Left ventricle myocardium superior (tissue), 1 donor: ENCODE data around the gene NFIX. TPM values are rescaled to one million over a fixed set of nuclear protein-coding genes. Genes with fewer than 3 reads are reported as not detected.
A peak's percentile ranks its signal among the peaks of the same experiment; 100 is the strongest.

Experiments
- ATAC-seq: fragments of 200-7000 bp; cut with Tn5 transposase; one replicate; pipeline ENCODE4 v1.9.1; 2020; ENCODE audit warnings: mild to moderate bottlenecking, moderate library complexity
- DNase-seq: peaks from one replicate; pipeline ENCODE4 v3.0.0-alpha.2; 2020
- intact Hi-C: fragments of 100-400 bp; cut with micrococcal nuclease; formaldehyde crosslinking; loops from one replicate; pipeline ENCODE4 v1.11.0; 2022
- total RNA-seq: library from RNA; stranded (reverse); fragmentation: NEBNext Ultra II Directional; extraction: Animal tissue kit (Norgen Biotek cat#: 25700); gene quantifications from one replicate; pipeline ENCODE4 v1.2.1, GENCODE V29; 2021
- donor health status: DM: no; HTN: yes; CAD: no; lungs with severe emphysema.

NFIX gene
- total RNA-seq, 1 donor from 2014 or later, result 171 TPM

DNA sequence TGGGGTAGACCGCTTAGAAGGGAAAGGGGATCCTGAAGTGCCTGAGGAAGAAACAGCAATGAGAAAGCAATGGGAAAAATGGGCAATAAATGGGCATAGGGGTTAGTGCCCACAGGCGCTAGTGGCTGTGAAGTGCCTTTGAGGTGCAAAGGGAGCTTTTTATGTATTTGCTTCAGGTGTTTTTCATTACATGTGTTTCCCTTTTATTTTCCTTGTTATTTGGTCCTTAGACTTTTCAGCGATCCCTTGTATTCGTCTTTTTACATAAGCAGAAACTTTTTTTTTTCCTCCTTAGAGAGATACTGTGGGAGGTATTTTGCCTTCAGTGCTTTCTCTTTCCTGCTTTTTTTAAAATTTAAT is 19.6 kb downstream of the NFIX start:
- no peak for DNase-seq
- no peak for ATAC-seq
- intact Hi-C loops, result no loop called here

DNA sequence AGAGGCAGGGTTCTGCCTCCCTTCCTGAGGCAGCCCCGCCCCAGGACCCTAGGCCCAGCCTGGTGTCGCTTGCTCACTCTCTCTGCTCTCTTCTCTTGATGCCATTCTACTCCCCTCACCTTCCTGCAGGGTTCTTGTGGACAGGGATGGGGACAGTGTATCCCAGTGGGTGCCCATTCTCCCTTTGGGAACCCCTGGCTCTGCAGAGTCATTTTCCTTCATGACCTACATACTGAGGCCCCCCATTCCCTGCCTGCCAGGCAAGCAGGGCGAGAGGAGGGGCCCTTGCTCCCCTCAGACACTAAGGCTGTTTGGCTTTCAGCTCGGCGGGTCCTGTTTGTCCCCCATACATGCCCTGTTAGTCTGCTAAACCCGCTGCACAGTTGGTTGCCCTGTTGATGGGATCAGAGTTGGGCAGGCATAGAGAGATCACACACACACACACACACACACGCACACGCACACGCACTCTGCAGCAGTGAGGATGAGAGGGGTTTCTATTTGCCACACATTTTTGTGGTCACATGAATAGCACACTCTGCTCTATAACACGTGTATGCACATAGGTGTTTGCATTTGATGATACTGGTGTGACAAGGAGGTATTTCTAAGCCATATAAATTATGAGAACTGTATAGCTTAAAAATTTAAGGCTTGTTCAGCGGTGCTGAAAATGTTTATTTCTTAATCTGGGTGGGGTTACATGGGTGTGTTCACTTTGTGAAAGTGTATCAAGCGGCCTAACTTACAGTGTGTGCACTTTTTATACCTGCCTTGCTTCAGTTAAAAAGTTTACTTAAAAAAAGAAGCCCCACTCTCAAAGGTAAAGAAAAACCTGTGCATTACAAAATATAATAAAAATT is 20.3 kb downstream of the NFIX start:
- no peak for DNase-seq
- intact Hi-C loops, result no loop called here

DNA sequence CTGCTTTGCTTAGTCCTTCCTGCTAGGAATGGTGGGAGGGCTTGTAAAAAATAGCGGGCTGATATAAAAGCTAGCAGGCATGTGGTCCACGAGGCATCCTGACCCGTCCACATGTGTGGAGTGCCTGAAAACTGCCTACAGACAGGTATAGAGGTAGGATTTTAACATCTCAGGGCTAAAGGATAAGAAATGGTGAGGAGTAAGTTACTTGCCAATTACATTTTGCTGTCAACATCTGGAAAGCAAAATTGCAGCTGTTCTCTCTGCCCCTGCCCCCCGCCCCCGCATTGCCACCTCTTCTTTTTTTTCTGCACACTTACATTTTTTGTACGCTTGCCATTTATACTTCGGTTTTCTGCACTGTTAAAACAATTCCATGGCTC is 21.0 kb downstream of the NFIX start:
- no peak for ATAC-seq
- intact Hi-C loops, result no loop called here

More for the DNA sequence above, 20.3 kb downstream of the NFIX start:
- no peak for ATAC-seq

DNA sequence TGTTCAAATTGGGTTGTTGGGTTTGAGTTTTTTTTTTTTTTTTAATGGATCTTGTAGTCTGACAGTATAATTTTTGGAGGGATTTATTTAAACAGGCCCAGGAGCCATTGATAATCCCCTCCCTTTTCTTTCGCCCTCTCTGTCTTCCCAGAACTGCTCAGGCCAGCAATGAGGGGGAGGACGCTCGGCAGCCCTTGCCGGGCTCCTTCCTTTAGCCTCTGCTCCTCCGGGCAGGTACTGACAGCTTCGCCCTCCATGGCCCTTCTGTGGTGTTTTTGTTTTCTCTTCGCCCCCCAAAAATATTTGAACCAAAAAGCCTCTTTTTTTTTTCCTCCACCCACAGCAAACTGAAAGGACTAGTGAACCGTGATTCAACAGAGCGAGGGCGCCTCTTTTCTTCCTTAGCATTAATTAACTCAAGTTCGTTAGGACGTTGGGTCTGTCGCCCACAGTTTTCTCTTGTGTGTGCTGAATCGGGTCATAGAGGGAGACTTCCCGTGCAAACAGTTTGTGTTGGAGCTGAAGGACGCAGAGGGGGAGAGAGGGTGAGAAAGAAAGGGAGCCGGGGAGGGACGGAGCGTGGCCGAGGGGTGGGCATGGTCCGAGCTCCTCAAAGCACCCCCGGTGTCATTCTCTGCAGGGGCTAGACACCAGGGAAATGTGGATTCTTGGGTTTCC is 21.5 kb downstream of the NFIX start:
- no peak for ATAC-seq
- DNase-seq, result peak; percentile 24
- intact Hi-C loops, result no loop called here

More for the DNA sequence above, 21.0 kb downstream of the NFIX start:
- no peak for DNase-seq

DNA sequence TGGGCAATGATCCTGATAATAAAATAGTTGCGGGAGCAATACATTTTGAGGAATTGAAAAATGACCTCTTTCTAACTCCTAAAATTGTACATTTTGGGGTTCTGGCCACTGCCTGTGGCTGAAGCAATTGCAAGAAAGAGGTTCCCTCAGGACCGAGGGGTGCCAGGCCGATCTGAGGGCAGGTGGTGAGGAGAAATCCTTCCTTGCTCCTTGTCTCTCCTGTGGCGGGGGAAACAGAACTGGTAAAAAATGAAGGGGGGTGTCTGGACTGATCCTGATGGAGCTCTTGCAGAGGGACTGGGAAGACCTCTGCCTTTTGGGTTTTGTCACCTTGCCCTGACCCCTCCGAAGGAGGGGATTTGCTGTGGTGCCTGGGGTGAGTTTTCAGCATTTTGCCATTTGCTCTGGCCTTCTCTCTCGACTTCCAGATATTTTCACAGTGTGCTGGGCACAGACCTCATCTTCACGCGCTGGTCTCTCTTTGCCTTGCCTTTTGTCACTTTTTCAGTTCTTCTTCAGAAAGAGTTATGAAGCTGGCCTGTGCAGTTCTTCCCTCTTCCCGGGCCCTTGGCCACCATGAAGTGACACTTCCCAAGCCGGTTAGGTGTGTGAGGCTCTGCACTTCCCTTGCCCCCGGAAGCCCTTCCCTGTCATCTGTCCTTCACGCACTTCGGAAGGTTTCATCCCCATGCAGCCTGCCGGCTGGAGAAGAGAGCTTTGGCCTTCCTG is 22.2 kb downstream of the NFIX start:
- no peak for ATAC-seq
- peak; percentile 22 for DNase-seq
- intact Hi-C loops, result no loop called here

GRCh38 chr19:13018035-13018914 is 23.0 kb downstream of the NFIX start:
- DNase-seq (peak; percentile 84), ATAC-seq (peak; percentile 8)
- intact Hi-C loops, result no loop called here

DNA sequence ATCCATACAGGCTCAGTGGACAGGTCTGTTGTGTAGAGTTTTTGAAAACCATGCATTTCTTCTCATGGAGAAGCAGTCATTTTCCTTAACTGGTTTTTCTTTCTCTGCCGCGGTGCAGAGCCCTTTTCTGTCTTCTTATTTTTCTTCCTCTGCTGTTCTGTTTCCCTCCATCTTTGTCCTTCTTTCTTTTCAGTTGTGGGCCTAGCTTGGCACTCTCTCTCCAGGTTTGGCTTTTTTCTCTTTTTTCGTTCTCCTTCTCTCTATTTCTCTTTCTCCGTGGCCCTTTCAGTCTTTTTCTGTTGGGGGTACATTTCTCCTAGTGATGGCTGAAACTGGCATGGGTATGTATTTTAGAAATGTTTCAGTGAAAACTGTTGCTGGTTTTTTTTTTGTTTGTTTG is 24.1 kb downstream of the NFIX start:
- ATAC-seq (no peak), DNase-seq (no peak)
- intact Hi-C loops, result no loop called here

DNA sequence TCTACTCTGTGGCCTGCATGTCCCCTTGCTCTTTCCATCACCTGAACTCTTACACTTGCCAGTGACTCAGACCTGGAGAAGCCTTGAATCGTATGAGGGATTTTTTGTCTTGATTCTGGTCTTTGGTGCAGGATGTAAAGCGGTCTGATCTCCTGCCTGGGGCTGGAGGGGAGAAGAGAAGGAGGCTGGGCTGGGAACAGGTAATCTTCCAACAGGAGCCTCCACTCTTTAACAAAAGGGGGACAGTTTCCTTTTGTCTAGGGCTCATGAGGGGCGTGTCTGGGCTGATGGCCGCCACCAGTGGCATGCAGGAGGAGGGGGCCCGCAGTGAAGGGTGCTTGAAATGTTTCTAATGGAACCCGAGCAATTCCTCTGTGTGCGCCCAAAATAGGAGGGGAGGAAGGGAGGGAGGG is 24.7 kb downstream of the NFIX start:
- no peak for ATAC-seq
- peak; percentile 30 for DNase-seq
- intact Hi-C loops, result no loop called here

DNA sequence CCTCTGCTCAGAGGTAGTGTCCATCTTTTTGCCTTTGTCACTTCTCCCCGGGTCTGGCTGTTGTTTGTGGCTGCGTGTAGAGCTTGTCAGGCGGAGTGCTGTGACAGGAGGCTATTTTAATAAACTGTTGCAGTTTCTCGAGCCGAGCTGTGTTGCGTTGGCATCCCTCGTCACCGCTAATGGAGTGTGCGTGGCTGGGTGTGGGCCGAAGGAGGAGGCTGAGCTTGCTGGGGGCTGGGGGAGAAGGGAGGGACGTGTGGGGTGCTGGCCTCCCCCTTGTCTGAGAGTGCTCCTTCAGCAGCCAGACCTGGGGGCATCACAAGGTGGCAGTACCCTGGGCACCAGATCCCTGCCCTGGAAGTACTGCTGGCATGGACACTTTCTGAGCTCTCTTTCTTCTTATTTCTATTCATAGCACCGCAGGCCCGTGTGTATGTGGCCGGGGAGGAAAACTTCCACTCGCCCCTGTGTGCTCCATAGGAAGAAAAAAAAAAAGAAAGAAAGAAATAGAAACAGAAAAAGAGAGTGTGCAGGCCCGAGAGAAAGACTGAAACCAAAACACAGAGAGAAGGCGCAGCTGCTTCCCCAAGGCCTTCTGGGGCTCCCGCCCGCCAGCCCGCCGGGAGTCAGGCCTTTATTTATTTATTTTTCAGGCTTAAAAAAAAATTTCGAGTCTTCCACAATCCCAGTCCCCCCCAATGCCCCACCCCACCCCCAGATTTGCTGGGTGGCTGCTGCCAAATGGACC is 27.0 kb downstream of the NFIX start:
- intact Hi-C loops, result no loop called here
- DNase-seq (peak; percentile 63), ATAC-seq (peak; percentile 52)

DNA sequence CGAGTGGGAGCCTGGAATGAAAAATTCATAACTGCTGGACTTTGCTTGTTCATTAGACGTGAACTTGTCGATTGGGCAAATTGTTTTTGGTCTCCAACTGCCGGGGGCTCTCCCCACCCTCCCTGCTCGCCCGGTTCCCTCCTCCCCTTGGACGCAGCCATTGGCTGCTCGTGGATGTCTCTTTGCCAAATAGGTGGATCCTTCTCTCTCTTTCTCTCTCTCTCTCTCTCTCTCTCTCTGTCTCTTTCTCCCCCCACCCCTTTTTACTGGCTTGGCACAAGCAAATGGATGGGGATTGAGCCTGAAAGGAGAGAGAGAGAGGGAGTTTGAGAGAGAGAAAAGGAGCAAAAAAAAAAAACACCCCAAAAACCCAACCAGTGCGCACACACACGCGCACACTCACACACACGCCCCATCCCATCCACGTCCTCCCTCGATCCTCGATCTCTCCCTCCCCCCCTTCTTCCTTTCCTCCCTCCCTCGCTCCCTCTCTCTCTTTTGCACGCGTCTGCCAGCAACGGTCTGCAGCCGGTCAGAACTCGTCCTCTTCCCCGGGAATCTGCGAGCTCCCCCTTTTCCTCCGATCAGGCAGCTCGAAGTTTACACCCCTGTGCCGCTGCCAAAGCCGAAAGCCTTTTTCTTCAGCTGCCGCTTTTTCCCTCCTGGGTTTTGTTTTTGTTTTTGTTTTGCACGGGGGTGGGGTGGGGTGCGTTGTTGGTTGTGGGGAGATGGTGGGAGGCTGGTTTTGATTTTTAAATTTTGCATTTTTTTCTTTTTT is 27.8 kb downstream of the NFIX start:
- ATAC-seq (peak; percentile 85), DNase-seq (peak; percentile 88)
- intact Hi-C loops, result no loop called here

DNA sequence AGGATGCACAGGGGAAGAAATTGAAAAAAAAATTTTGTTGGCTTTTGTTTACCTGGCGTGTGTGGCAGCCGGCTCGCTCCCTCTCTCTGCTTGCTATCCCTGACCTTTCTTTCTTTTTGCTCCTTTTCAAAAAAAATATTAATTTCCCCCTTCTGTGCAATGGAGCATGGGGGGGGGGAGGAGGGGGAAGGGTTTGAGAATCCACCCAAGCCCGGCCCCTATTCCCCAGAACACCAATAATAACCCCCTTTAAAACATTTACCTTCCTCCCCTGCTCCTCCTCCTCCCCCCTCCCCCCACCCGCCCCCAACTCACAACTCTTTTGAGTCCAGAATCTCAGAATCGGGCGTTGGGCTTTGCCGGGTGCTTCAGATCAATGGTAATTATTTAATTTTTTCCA is 28.4 kb downstream of the NFIX start:
- intact Hi-C loops, result no loop called here
- ATAC-seq (no peak), DNase-seq (no peak)

GRCh38 chr19:13024126-13024950 is 29.1 kb downstream of the NFIX start:
- no peak for ATAC-seq
- peak; percentile 42 for DNase-seq
- intact Hi-C loops, result no loop called here

GRCh38 chr19:13024951-13025697 is 29.8 kb downstream of the NFIX start:
- DNase-seq (peak; percentile 47), ATAC-seq (no peak)
- intact Hi-C loops, result no loop called here

DNA sequence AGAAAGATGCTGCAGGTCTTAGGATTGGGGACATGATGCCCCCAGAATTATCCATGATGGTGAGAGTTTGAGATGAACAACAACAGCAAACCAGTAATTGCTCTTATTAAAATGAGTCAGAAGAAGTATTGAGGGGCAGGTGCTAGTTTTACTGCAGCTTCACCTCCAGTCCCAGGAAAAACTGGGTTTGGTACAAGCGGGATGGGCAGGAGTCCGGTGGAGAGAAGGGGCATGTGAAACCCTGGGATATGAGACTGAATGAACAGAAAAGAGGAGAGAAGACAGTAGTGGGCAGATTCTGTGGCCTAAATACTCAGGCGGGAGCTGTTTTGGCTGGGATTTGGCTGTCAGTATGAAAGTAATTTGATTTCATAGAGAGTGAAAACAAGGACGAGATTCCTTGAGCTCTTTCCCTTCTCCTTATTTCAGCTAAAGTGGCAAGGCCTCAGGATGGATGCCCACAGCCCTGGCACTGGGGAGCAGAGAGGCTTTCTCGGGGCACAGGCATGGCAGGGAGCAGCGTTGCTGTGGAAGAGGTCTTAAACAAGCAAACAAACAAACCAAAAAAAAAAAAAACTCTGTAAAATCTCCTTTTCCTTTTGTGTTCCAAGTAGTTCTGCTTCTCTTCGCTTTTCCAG is 30.7 kb downstream of the NFIX start:
- DNase-seq (no peak), ATAC-seq (no peak)
- intact Hi-C loops, result no loop called here

DNA sequence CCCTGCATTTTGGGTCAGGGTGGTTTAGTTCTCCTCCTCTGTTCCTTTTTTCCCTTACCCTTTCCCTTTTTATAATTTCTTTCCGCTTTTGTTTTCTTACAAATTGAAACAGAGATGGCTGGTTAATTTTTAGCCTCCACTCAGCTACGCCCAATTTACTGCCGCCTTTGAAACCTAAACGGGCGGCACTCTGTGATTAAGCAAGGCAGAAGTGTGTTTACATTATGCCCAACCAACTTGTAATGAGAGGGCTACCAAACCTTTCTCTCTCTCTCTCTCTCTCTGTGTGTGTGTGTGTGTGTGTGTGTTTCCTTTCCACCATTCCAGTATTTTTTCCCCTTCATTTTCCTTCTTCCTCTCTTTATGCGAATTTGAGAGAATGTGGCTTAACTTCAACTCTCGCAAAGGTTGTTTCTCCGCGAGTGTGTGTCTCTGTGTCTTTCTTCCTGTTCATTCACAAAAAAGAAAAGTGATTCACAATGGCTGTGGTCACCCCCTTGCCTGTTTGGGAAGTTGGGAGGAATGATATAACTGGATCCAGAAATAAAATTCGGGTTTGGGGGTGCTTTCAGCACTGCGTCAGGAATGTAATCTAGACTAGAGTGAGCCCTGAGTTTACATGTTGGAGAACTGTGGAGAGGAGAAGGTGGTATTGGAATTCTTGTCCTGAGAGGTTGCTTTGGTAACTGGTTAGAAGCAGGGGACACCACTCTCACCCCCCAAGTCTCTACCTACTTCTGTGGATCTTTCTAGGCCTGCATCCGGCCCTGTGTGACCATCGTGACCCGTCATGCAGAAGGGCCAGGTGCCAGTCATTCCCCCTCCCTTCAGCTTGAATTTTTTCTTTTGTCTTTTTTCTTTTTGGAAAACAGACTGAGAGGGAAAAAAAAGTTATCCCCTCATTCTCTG is 31.4 kb downstream of the NFIX start:
- ATAC-seq, result no peak
- intact Hi-C loops, result no loop called here

More for the DNA sequence above, 31.4 kb downstream of the NFIX start:
- no peak for DNase-seq
